ENCODE results near the gene PKHD1.

GRCh38 chr6:51887859-51888258, 199.6 kb downstream of the PKHD1 start:
- TF ChIP-seq SUZ12 (IDR thresholded peaks at IDR 0.05) (no peak), ELF4 (IDR thresholded peaks at IDR 0.05) (no peak), FOXK2 (IDR thresholded peaks at IDR 0.05) (no peak), HDGF (IDR thresholded peaks at IDR 0.05; ENCODE audit: borderline replicate concordance) (no peak), ZNF384 (IDR thresholded peaks at IDR 0.05) (no peak), CTBP1 (IDR thresholded peaks at IDR 0.05; ENCODE audit: borderline replicate concordance) (no peak), FOXA1 (IDR thresholded peaks at IDR 0.05) (no peak), SP1 (IDR thresholded peaks at IDR 0.05) (no peak), BHLHE40 (IDR thresholded peaks at IDR 0.05; ENCODE audit: borderline replicate concordance) (no peak), FOXM1 (IDR thresholded peaks at IDR 0.05; ENCODE audit: borderline replicate concordance) (no peak), NFRKB (IDR thresholded peaks at IDR 0.05) (no peak), TARDBP (IDR thresholded peaks at IDR 0.05) (no peak)
